Measurements from ENCODE around the gene NLRP5.
"Not testable (repeated sequence)": the region's sequence is repeated elsewhere in the genome, so short reads cannot be mapped to it uniquely, and the experiment has no call there.

DNA sequence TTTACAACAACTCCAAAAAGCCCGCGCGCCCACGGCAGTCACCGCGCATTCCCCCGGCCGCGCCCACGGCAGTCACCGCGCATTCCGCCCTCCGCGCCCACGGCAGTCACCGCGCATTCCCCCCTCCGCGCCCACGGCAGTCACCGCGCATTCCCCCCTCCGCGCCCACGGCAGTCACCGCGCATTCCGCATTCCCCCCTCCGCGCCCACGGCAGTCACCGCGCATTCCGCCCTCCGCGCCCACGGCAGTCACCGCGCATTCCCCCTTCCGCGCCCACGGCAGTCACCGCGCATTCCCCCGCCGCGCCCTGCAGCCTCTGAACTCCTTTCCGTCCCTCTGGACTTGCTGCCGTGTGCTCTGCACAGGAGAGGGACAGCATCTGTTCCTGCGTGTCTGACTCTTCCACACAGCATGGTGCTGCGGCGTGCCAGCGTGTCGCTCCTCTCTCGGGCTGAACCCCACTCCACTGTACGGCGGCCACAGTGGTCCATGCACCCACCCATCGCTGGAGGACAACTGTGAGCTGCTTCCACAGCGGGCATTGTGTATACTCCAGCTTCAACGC lies 119.3 kb downstream of the NLRP5 start:
- TF ChIP-seq CTCF (conservative IDR thresholded peaks at IDR 0.05; ENCODE audit: low read length); EZH2phosphoT487 (IDR thresholded peaks at IDR 0.05; ENCODE audit: borderline replicate concordance): not testable (repeated sequence)

Measured in Loucy (cell line).